ENCODE data around the gene KLHL15.
"Not testable (repeated sequence)": the region's sequence is repeated elsewhere in the genome, so short reads cannot be mapped to it uniquely, and the experiment has no call there.

The KLHL15 gene

DNA sequence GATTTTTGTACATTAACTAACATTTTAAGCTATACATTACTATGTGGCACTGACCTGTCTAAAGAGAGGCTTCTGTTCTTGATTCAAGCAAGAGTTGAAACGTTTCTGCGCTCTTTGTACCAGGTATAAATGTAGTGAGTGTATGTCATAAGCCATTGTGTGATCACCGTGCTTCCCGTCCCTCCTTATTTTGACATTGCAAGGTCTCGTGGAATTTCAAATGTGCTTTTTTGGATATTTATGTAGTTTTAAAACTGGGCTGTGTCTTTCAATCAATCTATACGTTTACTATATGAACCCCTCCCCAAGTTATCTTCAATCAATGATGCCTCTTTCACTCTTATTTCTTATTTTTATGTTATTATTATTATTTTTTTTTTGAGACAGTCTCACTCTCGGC is at the start of gene KLHL15:
Gene KLHL15, minus strand, starts transcription at position 101 of the 400 bp plus-strand sequence. CDS start 20,493 bp downstream, outside the sequence.
- no peak for DNase-seq

GRCh38 chrX:24069877-24070276 is 42.9 kb upstream of the KLHL15 start:
- no peak for DNase-seq

DNA sequence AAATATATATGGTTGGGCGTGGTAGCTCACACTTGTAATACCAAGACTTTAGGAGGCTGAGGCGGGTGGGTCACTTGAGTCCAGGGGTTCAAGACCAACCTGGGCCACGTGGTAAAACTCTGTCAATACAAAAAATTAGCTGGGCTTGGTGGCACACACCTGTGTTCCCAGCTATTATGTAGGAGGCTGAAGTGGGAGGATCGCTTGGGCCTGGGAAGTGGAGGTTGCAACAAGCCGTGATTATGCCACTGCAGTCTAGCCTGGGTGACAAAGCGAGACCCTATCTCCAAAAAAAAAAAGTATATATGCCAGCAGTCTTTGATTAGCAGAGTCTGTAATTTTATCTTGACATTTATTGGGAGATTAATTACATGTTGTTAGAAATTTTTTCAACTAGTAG is 36.5 kb upstream of the KLHL15 start:
- DNase-seq = no peak

DNA sequence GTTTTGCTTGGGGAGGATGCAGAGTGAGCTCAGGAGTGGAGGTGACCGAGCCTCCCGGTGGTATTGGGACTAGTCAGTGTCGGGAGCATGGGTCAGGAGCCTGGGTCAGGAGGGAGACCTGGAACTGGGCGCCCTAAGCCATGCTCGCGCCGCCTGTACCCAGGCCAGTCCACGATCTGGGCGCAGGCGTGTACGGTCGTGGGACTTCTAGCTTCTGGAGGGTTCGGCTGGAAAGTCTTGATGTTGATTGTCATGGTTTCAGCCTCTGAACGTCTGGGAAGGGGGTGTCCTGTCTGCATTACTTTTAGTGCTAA is 28.0 kb upstream of the KLHL15 start:
- no peak for DNase-seq

DNA sequence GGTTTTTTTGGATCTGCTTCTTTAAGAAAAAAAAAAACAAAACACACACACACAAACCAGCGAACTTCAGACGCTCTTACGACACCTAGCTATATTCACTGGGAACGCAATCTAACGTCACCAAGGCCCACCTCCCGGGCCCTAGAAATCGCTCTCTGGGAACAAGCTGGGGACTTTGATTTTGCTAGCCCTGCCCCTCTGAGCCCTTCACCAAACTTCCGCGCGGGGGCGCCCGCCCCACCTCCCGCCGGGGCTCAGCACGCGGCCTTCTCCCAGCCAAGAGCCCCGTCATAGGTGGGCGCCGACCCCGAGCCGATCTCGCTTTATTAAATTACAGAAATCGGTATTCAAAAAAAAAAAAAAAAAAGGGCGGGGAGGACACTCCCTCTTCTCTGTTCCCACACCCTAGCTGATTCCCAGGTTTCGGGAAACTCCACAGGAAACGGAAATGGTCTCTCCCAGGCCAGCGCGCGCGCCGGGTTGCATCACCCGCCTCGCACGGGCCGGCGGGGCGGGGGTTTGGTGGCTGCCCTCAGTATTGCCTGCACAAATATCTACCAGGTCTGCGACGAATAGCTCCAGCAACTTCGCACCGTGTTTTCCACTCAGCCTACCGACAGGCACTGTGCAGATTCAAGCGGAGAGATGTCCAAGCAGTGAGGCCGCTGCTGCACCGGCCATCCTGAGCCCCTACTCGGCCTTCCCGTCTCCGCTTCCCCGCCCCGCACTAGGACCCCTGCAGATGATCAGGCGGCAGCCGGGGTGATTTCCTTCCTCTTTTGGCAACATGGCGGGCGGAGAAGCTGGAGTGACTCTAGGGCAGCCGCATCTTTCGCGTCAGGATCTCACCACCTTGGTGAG is 27.4 kb upstream of the KLHL15 start, which contains the start of gene EIF2S3:
Gene EIF2S3, plus strand, starts transcription at position 775 of the 861 bp plus-strand sequence. Its CDS starts 13 bp downstream, at position 788.
- peak; percentile 21 to 97 (median 83) for DNase-seq

GRCh38 chrX:24050522-24051318 is 23.7 kb upstream of the KLHL15 start:
- peak in 1 of 58 donors; percentile 0 for DNase-seq

GRCh38 chrX:24049643-24050042 is 22.7 kb upstream of the KLHL15 start:
- not testable (repeated sequence) for DNase-seq

DNA sequence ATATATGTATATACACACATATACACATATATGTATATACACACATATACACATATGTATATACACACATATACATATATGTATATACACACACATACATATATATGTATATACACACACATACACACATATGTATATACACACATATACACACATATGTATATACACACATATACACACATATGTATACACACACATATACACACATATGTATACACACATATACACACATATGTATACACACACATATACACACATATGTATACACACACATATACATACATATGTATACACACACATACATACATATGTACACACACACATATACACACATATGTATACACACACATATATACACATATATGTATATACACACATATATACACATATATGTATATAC is 19.1 kb upstream of the KLHL15 start:
- not testable (repeated sequence) for DNase-seq

GRCh38 chrX:24037729-24038128 is 10.7 kb upstream of the KLHL15 start:
- DNase-seq = no peak

- no peak for DNase-seq
Measured at GRCh38 chrX:24034485-24034884, 7.5 kb upstream of the KLHL15 start.

DNA sequence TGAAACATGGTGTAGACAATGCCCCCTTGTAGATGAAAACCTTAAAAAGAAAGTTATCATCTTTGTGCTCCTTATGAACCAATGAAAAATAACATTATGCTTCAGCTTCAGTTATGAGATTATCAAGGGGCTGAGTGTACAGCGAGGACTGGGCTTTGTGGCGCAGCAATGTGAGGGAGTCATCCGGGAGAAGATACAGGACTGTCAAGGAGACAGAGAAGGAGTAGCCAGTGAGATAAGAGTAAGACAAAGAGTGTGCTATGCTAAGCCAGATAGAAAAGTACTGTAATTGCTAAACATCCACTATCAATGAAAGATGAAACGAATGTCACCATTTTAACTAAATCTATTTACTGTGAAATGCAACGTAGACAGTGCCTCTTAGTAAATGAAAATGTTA is 3.6 kb upstream of the KLHL15 start:
- no peak for DNase-seq

DNA sequence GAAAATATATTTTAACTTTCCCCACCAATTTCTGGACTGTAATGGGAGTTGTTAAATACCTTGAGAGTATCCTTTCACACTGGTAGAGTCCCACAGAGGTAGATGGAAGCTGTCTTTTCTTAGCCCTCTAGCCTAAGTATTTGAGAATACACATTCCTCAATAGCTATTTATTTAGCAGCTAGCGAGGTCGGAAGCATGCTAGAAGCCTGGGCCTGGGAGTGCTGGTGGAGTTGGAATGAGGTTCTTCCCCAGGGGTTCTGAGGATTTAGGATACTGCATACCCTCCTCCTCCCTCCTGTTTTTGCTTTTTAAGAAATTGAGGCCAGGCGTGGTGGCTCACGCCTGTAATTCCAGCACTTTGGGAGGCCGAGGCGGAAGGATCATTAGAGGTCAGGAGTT is 999 bp upstream of the KLHL15 start:
- DNase-seq = no peak

DNA sequence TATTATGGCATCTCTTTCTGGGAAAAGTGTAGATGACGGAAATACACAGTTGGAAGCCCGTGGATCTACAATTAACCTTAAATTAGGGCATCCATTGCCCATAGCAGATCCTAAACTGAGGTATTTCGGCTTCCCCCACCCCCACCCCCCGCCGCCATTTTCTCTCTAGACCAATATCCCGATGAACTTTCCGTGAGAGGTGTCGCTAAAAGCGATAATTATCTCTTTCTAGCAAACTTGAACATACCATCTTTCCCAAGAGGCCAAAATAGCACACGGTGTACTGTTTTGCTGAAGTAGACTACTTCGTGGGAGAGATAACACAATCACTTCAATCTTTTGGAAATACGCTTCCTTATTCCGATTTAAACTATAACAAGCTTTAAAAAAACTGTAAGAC is 554 bp downstream of the KLHL15 start:
- DNase-seq = peak in 1 of 58 donors; percentile 0

- peak in 15 of 58 donors; percentile 1 to 61 (median 35) for DNase-seq
Measured at GRCh38 chrX:24025741-24026403, 1.1 kb downstream of the KLHL15 start.

- DNase-seq = peak in 56 of 58 donors; percentile 19 to 90 (median 78)
Measured at GRCh38 chrX:24024819-24025740, 1.9 kb downstream of the KLHL15 start.

GRCh38 chrX:24023972-24024669 is 2.9 kb downstream of the KLHL15 start:
- no peak for DNase-seq

DNA sequence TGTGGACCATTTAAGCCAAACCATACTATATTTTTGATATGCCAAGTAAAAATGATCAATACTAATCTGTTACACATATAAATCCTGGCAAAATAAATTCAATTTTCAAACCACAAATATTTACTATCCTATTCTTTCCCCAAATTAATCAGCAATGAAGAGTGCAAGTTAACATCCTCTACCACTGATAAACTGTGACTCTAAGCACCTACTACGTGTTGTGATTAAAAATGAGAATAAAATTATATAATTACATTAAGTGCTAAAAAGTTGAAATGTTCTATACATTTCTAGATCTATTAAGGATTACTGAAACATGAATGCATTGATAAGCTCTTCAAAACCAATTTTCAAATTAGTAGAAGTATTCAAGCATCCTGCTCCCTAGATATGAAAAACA is 3.4 kb downstream of the KLHL15 start:
- no peak for DNase-seq

DNA sequence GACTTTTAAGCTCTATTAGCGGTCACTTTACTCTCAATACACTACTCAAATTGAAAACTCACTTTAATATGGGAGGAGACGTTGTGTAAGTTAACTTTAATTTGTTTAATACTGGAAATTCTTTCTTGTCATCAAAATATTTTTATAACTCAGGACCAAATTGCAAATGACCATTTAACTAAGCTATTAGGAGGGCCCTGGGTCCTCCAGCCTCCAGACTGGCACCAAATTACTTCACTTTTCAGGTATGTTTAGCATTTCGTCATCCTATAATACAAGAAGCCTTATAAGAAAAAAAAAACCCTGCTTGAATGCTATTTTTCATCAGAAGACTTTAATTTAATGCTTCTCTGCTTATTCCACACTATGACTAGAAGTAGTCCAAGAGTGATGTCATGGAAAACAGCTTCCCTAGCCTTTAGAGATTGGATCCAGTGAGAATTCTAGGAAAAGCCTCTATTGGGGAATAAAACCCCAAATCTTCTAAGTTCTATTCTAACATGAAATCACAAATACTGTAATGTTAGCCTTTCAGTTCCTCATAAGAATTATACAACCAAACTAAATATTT is 6.6 kb downstream of the KLHL15 start:
- DNase-seq = no peak

DNA sequence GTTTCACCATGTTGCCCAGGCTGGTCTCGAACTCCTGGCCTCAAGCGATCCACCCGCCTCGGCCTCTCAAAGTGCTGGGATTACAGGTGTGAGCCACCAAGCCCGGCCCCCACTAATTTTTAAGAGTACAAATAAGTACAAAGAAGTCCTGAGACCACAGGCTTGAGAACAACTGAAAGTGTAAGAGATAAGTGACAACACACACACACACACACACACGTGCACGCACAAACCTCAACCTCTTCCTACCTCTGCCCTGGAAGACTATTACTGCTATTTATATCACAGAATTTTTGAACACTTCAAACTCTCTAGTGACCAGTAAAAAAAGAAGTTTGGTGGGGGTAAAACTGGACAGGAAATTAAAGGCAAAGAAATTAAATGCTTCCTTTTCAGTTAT is 7.5 kb downstream of the KLHL15 start:
- no peak for DNase-seq

GRCh38 chrX:24018809-24019208 is 8.2 kb downstream of the KLHL15 start:
- DNase-seq = no peak
